Thyroid gland (tissue), 4 donors: ENCODE data around the gene OAS2. TPM values are rescaled to one million over a fixed set of nuclear protein-coding genes. Genes with fewer than 3 reads are reported as not detected.

ENCODE experiments used
- DNase-seq, 2 donors: peaks; one replicate each; pipeline ENCODE4 v3.0.0-alpha.2; 2019
- H3K27ac ChIP-seq, 3 donors: fragments of 200-600 bp; sonication (generic); 1 replicate in 2 of 3; 2 replicates in 1 of 3; pipeline ENCODE4 v1.5.1; 2016 to 2019; ENCODE audit warnings: mild to moderate bottlenecking in 1 of 3, moderate library complexity in 1 of 3
- H3K27me3 ChIP-seq: fragments of 200-600 bp; sonication (generic); one replicate; pipeline ENCODE4 v1.5.1; 2019
- H3K36me3 ChIP-seq, 2 donors: fragments of 200-600 bp; sonication (generic); one replicate each; pipeline ENCODE4 v1.5.1; 2016 to 2019
- H3K4me1 ChIP-seq, 2 donors: fragments of 200-600 bp; sonication (generic); one replicate each; pipeline ENCODE4 v1.5.1; 2017 to 2019
- H3K4me3 ChIP-seq, 3 donors: fragments of 200-600 bp; sonication (generic); replicated peaks in 1 of 3; 1 replicate in 2 of 3; 2 replicates in 1 of 3; pipeline ENCODE4 v1.5.1; 2016; ENCODE audit warnings: mild to moderate bottlenecking in 1 of 3
- H3K9me3 ChIP-seq: fragments of 200-600 bp; sonication (generic); one replicate; pipeline ENCODE4 v1.5.1; 2017
- POLR2A ChIP-seq, 2 donors: fragments of 450-650 bp; IDR thresholded peaks; one replicate each; pipeline ENCODE4 v1.6.1; 2017; ENCODE audit warnings: antibody characterized with exemption in 2 of 2, mild to moderate bottlenecking in 2 of 2, moderate library complexity in 1 of 2
- WGBS, 2 donors: methylation state at CpG; one replicate each; pipeline ENCODE4 v1.1.5; 2017; 5-methylcytosine and 5-hydroxymethylcytosine counted together
- intact Hi-C: fragments of 100-400 bp; cut with DNase I; formaldehyde crosslinking; loops from one replicate; pipeline ENCODE4 v1.15.1; 2023
- total RNA-seq, 4 donors: library from RNA; depleted of rRNA; stranded (reverse); fragments of >200 nt; gene quantifications; one replicate each; pipeline ENCODE4 v1.2.3, GENCODE V29; 2016
- TF ChIP-seq, protein P1 (sequence below), 6 experiments: fragments of 200-600 bp in 3 of 6; fragments of 450-650 bp in 3 of 6; sonication (generic) in 3 of 6; IDR thresholded peaks; one replicate each; pipeline ENCODE4 v1.5.1; 2016 to 2019; ENCODE audit warnings: antibody characterized with exemption in 6 of 6, mild to moderate bottlenecking in 2 of 6, inconsistent platforms in 1 of 6, moderate library complexity in 1 of 6

OAS2 gene
- total RNA-seq, 4 donors from 2014 or later: 2.7 to 9.1 (median 6.0) TPM

DNA sequence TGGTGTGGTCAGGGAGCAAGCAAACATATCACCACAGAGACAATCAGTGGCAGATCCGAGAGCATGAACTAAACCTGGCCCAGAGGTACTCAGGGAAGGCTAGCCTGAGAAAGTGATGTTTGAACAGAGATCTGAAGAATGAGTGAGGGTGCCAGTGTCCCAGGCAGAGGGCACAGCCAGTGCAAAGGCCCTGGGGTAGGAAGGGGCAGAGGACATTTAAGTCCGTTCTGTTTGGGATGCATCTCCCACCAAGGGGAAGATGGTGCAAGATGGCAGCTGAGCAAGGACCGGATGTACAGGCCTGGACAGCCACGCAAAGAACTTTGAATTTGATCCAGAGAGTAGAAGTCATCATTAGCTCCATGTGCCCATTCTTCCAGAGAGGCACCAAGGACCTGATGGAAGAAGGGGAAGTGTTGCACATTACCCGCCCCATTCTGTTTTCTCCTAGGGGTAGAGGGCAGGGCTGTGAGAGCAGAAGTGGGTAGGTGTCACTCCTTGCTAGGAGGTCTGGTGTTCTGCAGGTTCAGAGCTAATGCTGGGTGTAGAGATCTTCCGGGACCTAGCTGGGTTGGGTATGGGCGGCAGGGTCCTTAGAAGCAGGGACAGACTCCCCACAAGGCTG, 82.1 kb downstream of the OAS2 start:
- no peaks in the 10 kb centered on the region for H3K36me3 ChIP-seq
- 87 to 89% methylated on average over 6 to 7 of the region's 7 CpGs for WGBS, 2 donors
- TF ChIP-seq POLR2A (IDR thresholded peaks at IDR 0.05): no peak
- TF ChIP-seq, protein P1, sequence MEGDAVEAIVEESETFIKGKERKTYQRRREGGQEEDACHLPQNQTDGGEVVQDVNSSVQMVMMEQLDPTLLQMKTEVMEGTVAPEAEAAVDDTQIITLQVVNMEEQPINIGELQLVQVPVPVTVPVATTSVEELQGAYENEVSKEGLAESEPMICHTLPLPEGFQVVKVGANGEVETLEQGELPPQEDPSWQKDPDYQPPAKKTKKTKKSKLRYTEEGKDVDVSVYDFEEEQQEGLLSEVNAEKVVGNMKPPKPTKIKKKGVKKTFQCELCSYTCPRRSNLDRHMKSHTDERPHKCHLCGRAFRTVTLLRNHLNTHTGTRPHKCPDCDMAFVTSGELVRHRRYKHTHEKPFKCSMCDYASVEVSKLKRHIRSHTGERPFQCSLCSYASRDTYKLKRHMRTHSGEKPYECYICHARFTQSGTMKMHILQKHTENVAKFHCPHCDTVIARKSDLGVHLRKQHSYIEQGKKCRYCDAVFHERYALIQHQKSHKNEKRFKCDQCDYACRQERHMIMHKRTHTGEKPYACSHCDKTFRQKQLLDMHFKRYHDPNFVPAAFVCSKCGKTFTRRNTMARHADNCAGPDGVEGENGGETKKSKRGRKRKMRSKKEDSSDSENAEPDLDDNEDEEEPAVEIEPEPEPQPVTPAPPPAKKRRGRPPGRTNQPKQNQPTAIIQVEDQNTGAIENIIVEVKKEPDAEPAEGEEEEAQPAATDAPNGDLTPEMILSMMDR (IDR thresholded peaks at IDR 0.05): no peak
- no peaks in the 10 kb centered on the region for H3K27me3 ChIP-seq
- peaks cover 0 to 13% of the 10 kb centered on the region in 2 donors for H3K4me1 ChIP-seq
- intact Hi-C loops: no loop called here
- no peak overlapping the region for H3K4me3 ChIP-seq
- no peaks in the 10 kb centered on the region for H3K9me3 ChIP-seq
- no peak for DNase-seq
- no peak overlapping the region for H3K27ac ChIP-seq

DNA sequence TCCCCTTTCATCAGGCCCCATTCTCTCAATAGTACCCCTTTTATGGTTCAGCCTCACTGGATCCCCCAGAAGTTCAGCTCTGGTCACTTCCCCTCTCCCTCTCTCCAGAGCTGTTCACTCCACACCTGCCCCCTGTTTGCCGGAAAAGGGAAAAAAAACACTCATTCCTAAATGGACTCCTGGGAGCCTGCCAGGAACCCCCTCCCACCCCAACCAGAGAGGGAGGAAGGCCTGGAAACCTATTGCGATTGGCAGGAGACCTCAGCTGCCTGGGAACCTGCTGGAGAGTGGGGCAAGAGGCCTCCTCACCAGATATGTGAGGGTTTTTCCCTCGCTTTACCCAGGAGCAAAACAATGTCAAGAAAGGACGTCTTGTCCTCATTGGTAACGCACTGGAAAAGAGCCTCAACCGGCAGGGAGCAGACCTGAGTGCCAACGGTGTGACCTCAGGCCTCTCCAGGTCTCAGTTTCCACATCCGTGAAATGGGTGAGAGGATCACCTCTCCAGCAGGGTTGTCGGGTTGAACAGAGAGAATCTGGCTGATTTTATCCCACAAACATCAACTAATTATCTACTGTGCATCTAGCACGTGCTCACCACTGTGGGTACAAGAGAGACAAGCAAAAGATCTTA, 82.9 kb downstream of the OAS2 start:
- 67 to 76% methylated on average over 10 of the region's 10 CpGs for WGBS, 2 donors
- TF ChIP-seq POLR2A (IDR thresholded peaks at IDR 0.05): no peak
- TF ChIP-seq, protein P1 (IDR thresholded peaks at IDR 0.05): no peak
- Histone ChIP-seq H3K9me3 (no peaks in the 10 kb centered on the region), H3K4me3 (no peak overlapping the region), H3K27me3 (no peaks in the 10 kb centered on the region), H3K27ac (no peak overlapping the region), H3K36me3 (no peaks in the 10 kb centered on the region), H3K4me1 (peaks cover 0 to 13% of the 10 kb centered on the region in 2 donors)
- intact Hi-C loops: no loop called here
- DNase-seq: peak in 1 of 2 donors; percentile 25

Other genes starting within 250 kb of the OAS2 start
- not detected for gene RPH3A, start 186.8 kb upstream of the OAS2 start, total RNA-seq
- 1 to 10 TPM; 5.5 to 9.2 (median 7.0) TPM for gene OAS1, start 71.6 kb upstream of the OAS2 start, total RNA-seq
- gene OAS3, start 40.0 kb upstream of the OAS2 start, total RNA-seq: 1 to 10 TPM; 3.0 to 7.4 (median 5.7) TPM
- gene DTX1, start 78.2 kb downstream of the OAS2 start, total RNA-seq: 10 to 100 TPM; 11.5 to 37.1 (median 20.6) TPM
- gene RASAL1, start 157.2 kb downstream of the OAS2 start, total RNA-seq: 10 to 100 TPM; 27.3 to 52.9 (median 45.1) TPM
- gene CFAP73, start 171.2 kb downstream of the OAS2 start, total RNA-seq: under 1 TPM in 1 of 4 donors, not detected in 3; 0.56 TPM
- 10 to 100 TPM; 59.9 to 79.3 (median 68.8) TPM for gene DDX54, start 207.0 kb downstream of the OAS2 start, total RNA-seq
- 10 to 100 TPM; 26.6 to 39.6 (median 32.8) TPM for gene RITA1, start 207.2 kb downstream of the OAS2 start, total RNA-seq
- gene TPCN1, start 242.9 kb downstream of the OAS2 start, total RNA-seq: 100 to 1,000 TPM in 2 of 4 donors, 10 to 100 TPM in 2; 58.3 to 135 (median 109) TPM